Activated CD4-positive, alpha-beta T cell treated with anti-CD3 and anti-CD28 coated beads, Interleukin-2, amount 10 ng/mL, durations not matched to agents 24 days and 14 days (primary cell): ENCODE measurements around the gene CLK4. TPM values are rescaled to one million over a fixed set of nuclear protein-coding genes. Genes with fewer than 3 reads are reported as not detected.

Source experiments
- total RNA-seq: library from RNA; stranded (reverse); gene quantifications from 2 replicates; pipeline ENCODE4 v1.2.3, GENCODE V29; 2022

The CLK4 gene
- total RNA-seq, 1 donor from 2014 or later, result 26.0 TPM

Other genes with a start within 250 kb of the CLK4 start
- gene COL23A1, start 36.7 kb downstream of the CLK4 start, total RNA-seq, result 0.07 and 0.09 TPM in 2 replicates
- 10.2 and 11.9 TPM in 2 replicates for gene ZNF354A, start 103.6 kb upstream of the CLK4 start, total RNA-seq
- 13.5 and 17.0 TPM in 2 replicates for gene ZNF354B, start 232.9 kb upstream of the CLK4 start, total RNA-seq